IMR-90 (cell line): ENCODE data around the gene PADI2. TPM values are rescaled to one million over a fixed set of nuclear protein-coding genes. Genes with fewer than 3 reads are reported as not detected.

Source experiments
- ATAC-seq: fragments of 200-7000 bp; cut with Tn5 transposase; 2 replicates; pipeline ENCODE4 v1.9.1; 2020; ENCODE audit warnings: low read depth, mild to moderate bottlenecking, moderate library complexity
- BruUV-seq: library from RNA; stranded (reverse); fragments of 400-500 nt; replicated peaks from 2 replicates; lab custom pipeline; 2021; lab: Mats Ljungman, UMichigan
- CTCF ChIA-PET: fragments of 300-600 bp; formaldehyde crosslinking; extraction: SDS; loops from one replicate; lab custom pipeline; 2021; ENCODE audit warnings: antibody characterized with exemption; lab: Yijun Ruan, JAX
- POLR2A ChIA-PET: fragments of 300-600 bp; sonication (Branson Sonifier 250); formaldehyde crosslinking; loops from one replicate; lab custom pipeline; 2022; ENCODE audit warnings: antibody characterized with exemption; ENCODE audit not compliant: unreplicated experiment; lab: Charles Lee
- DNase-seq: peaks from one replicate; pipeline ENCODE4 v3.0.0; 2013
- H2AFZ ChIP-seq: replicated peaks from 2 replicates; pipeline ENCODE3; 2013; ENCODE audit warnings: low read length, mild to moderate bottlenecking; ENCODE audit not compliant: poor library complexity
- H2AK5ac ChIP-seq: 2 replicates; pipeline ENCODE4 v1.6.1; 2013; ENCODE audit warnings: low read depth, low read length, inconsistent platforms
- H2AK9ac ChIP-seq: replicated peaks from 2 replicates; pipeline ENCODE3; 2013; ENCODE audit warnings: mild to moderate bottlenecking, low read depth, low read length, moderate library complexity; ENCODE audit not compliant: poor library complexity
- H2BK120ac ChIP-seq: 2 replicates; pipeline ENCODE4 v1.6.1; 2013; ENCODE audit warnings: low read depth, low read length, inconsistent platforms
- H2BK15ac ChIP-seq: 3 replicates; pipeline ENCODE4 v1.6.1; 2013; ENCODE audit warnings: low read depth, low read length, inconsistent platforms
- H2BK20ac ChIP-seq: 2 replicates; pipeline ENCODE4 v1.6.1; 2013; ENCODE audit warnings: low read depth, mild to moderate bottlenecking, inconsistent platforms, low read length, moderate library complexity
- H2BK5ac ChIP-seq: 2 replicates; pipeline ENCODE4 v1.6.1; 2013; ENCODE audit warnings: mild to moderate bottlenecking, low read depth, low read length, inconsistent platforms; ENCODE audit not compliant: poor library complexity, severe bottlenecking
- H3K14ac ChIP-seq: replicated peaks from 2 replicates; pipeline ENCODE4 v1.6.1; 2013; ENCODE audit warnings: low read depth, low read length, inconsistent platforms
- H3K18ac ChIP-seq: 2 replicates; pipeline ENCODE4 v1.6.1; 2013; ENCODE audit warnings: low read depth, low read length, control low read depth
- H3K23ac ChIP-seq: 2 replicates; pipeline ENCODE4 v1.6.1; 2013; ENCODE audit warnings: low read depth, low read length, inconsistent platforms
- H3K27ac ChIP-seq: 2 replicates; pipeline ENCODE4 v1.5.1; 2013; ENCODE audit warnings: mild to moderate bottlenecking, control low read depth, low read length; ENCODE audit not compliant: insufficient read depth
- H3K27me3 ChIP-seq: 2 replicates; pipeline ENCODE4 v1.6.1; 2013; ENCODE audit warnings: low read length; ENCODE audit not compliant: control insufficient read depth, insufficient read depth
- H3K36me3 ChIP-seq: 2 replicates; pipeline ENCODE4 v1.6.1; 2013; ENCODE audit warnings: low read length, mixed read lengths; ENCODE audit not compliant: control insufficient read depth, insufficient read depth
- H3K4ac ChIP-seq: 2 replicates; pipeline ENCODE4 v1.6.1; 2013; ENCODE audit warnings: low read depth, low read length, inconsistent platforms
- H3K4me1 ChIP-seq: 2 replicates; pipeline ENCODE4 v1.6.1; 2013; ENCODE audit warnings: low read length, mixed read lengths; ENCODE audit not compliant: control insufficient read depth, insufficient read depth
- H3K4me2 ChIP-seq: 2 replicates; pipeline ENCODE4 v1.6.1; 2013; ENCODE audit warnings: low read depth, mild to moderate bottlenecking, control low read depth, low read length, moderate library complexity
- H3K4me3 ChIP-seq: 2 replicates; pipeline ENCODE4 v1.5.1; 2013; ENCODE audit warnings: low read depth, mild to moderate bottlenecking, control low read depth, low read length, moderate library complexity; ENCODE audit not compliant: insufficient read depth
- H3K56ac ChIP-seq: 2 replicates; pipeline ENCODE4 v1.6.1; 2013; ENCODE audit warnings: low read length, inconsistent platforms; ENCODE audit not compliant: insufficient read depth; ENCODE audit errors: extremely low read depth
- H3K79me1 ChIP-seq, 2 experiments: 2 replicates each; pipeline ENCODE4 v1.6.1; 2013; ENCODE audit warnings: low read length in 2 of 2, inconsistent platforms in 1 of 2, low read depth in 1 of 2
- H3K9ac ChIP-seq: 2 replicates; pipeline ENCODE4 v1.6.1; 2013; ENCODE audit warnings: low read depth, low read length, control low read depth
- H3K9me1 ChIP-seq: 2 replicates; pipeline ENCODE4 v1.6.1; 2013; ENCODE audit warnings: low read length, inconsistent platforms; ENCODE audit not compliant: insufficient read depth
- H3K9me3 ChIP-seq: 2 replicates; pipeline ENCODE4 v1.6.1; 2013; ENCODE audit warnings: low read length; ENCODE audit not compliant: control insufficient read depth, insufficient read depth
- H4K20me1 ChIP-seq: 2 replicates; pipeline ENCODE4 v1.6.1; 2013; ENCODE audit warnings: low read length, inconsistent platforms; ENCODE audit not compliant: insufficient read depth
- H4K5ac ChIP-seq: 2 replicates; pipeline ENCODE4 v1.6.1; 2013; ENCODE audit warnings: mild to moderate bottlenecking, low read depth, low read length, control low read depth
- H4K8ac ChIP-seq, 2 experiments: 2 replicates each; pipeline ENCODE4 v1.6.1; 2013; ENCODE audit warnings: low read depth in 2 of 2, low read length in 2 of 2, control low read depth in 1 of 2, inconsistent platforms in 1 of 2
- H4K91ac ChIP-seq: 2 replicates; pipeline ENCODE4 v1.6.1; 2013; ENCODE audit warnings: low read depth, low read length, inconsistent platforms; ENCODE audit not compliant: insufficient read depth
- BHLHE40 ChIP-seq: fragments of 150-350 bp; IDR thresholded peaks from 2 replicates; pipeline ENCODE4 v1.6.1; 2016; ENCODE audit warnings: mild to moderate bottlenecking, low read depth, low read length
- CHD1 ChIP-seq: IDR thresholded peaks from 2 replicates; pipeline ENCODE4 v1.6.1; 2012; ENCODE audit warnings: low read depth, low read length, improper control_type of control experiment
- FOS ChIP-seq: fragments of 150-350 bp; IDR thresholded peaks from 2 replicates; pipeline ENCODE4 v1.6.1; 2016; ENCODE audit warnings: low read depth, low read length
- MAFK ChIP-seq: IDR thresholded peaks from 2 replicates; pipeline ENCODE4 v1.6.1; 2012; ENCODE audit warnings: low read depth, low read length, improper control_type of control experiment
- NFE2L2 ChIP-seq: fragments of 150-350 bp; IDR thresholded peaks from 2 replicates; pipeline ENCODE4 v1.6.1; 2016; ENCODE audit warnings: low read depth, mild to moderate bottlenecking, low read length
- USF2 ChIP-seq: fragments of 150-350 bp; IDR thresholded peaks from 2 replicates; pipeline ENCODE4 v1.6.1; 2017; ENCODE audit warnings: mild to moderate bottlenecking, antibody characterized with exemption, low read length, low read depth
- WGBS, 2 experiments: methylation state at CpG; one replicate each; pipeline versions ENCODE4 v1.1.5 to v1.1.7; 2013; ENCODE audit warnings: missing lambda C conversion rate in 2 of 2; ENCODE audit not compliant: insufficient read length in 1 of 2; ENCODE audit errors: extremely low coverage in 2 of 2; 5-methylcytosine and 5-hydroxymethylcytosine counted together
- dilution Hi-C: fragments of 300-500 bp; cut with HindIII; formaldehyde crosslinking; loops from one replicate; pipeline ENCODE4 v1.14.3; 2018; ENCODE audit warnings: low sequenced_read_pairs; ENCODE audit not compliant: unreplicated experiment
- in situ Hi-C: fragments of 300-500 bp; cut with MboI; formaldehyde crosslinking; loops from 3 replicates; pipeline ENCODE4 v1.14.3; 2019; ENCODE audit warnings: low sequenced_read_pairs, inconsistent platforms, mixed read lengths
- intact Hi-C: fragments of 100-400 bp; cut with micrococcal nuclease; formaldehyde crosslinking; loops from 2 replicates; pipeline ENCODE4 v1.10.0; 2022
- polyA plus RNA-seq, 3 experiments: library from polyadenylated mRNA; depleted of rRNA; stranded (reverse); fragments of >200 nt; gene quantifications; 2 replicates each; pipeline ENCODE4 v1.2.3, GENCODE V29; 2012; ENCODE audit warnings: low replicate concordance in 1 of 3
- total RNA-seq: library from RNA; depleted of rRNA; stranded (reverse); fragments of >200 nt; gene quantifications from 2 replicates; pipeline ENCODE4 v1.2.3, GENCODE V29; 2012

Gene PADI2
- total and polyA plus RNA-seq, 2 of the 4 experiments (the other 2 are of a cell fraction): not detected

GRCh38 chr1:17043676-17044075 is 75.6 kb downstream of the PADI2 start:
- ChIA-PET CTCF (no interaction called here), POLR2A (no interaction called here)
- Histone ChIP-seq H3K4me2 (no peak overlapping the region), H3K9ac (no peak overlapping the region), H2AK9ac (no peak overlapping the region), H3K79me1 (peaks cover 29 to 38% of the 10 kb centered on the region in 2 experiments), H3K14ac (no peak overlapping the region), H3K9me3 (no peaks in the 10 kb centered on the region), H4K20me1 (peaks cover 18% of the 10 kb centered on the region; the same call in 1 of the 2 replicates), H3K9me1 (no peaks in the 10 kb centered on the region), H2AFZ (no peak overlapping the region), H3K27me3 (no peaks in the 10 kb centered on the region), H4K8ac (no peak overlapping the region), H3K36me3 (peaks cover 26% of the 10 kb centered on the region), H3K4me1 (no peaks in the 10 kb centered on the region), H3K4ac (no peak overlapping the region), H3K18ac (no peak overlapping the region), H3K23ac (no peak overlapping the region), H3K27ac (no peak overlapping the region), H4K91ac (no peak overlapping the region), H3K4me3 (no peak overlapping the region), H2BK20ac (no peak overlapping the region), H3K56ac (no peak overlapping the region), H2BK5ac (no peak overlapping the region), H2BK120ac (no peak overlapping the region), H2AK5ac (no peak overlapping the region), H2BK15ac (no peak overlapping the region), H4K5ac (no peak overlapping the region)
- BruUV-seq: no TSS peak
- TF ChIP-seq NFE2L2 (no peak), CHD1 (no peak), USF2 (no peak), MAFK (no peak), BHLHE40 (no peak), FOS (no peak)
- intact Hi-C loops (no loop called here), in situ Hi-C loops (loop anchor here (25.0 kb wide), 1 partner anchor 431 kb away; the partner anchor contains the start of gene NBPF1), dilution Hi-C loops (no loop called here)
- no peak for ATAC-seq
- 100% methylated on average over 1 of the region's 5 CpGs; no CpG with 5 or more reads in 1 of the 2 experiments for WGBS, 2 experiments
- DNase-seq: no peak
